RKO (cell line): ENCODE results near the gene ARHGAP23.
"Not testable (repeated sequence)": the region's sequence is repeated elsewhere in the genome, so short reads cannot be mapped to it uniquely, and the experiment has no call there.

Experiments used
- DNase-seq: peaks from one replicate; pipeline ENCODE4 v3.0.0-alpha.2; 2016; ENCODE audit warnings: low spot score

ARHGAP23 gene

DNA sequence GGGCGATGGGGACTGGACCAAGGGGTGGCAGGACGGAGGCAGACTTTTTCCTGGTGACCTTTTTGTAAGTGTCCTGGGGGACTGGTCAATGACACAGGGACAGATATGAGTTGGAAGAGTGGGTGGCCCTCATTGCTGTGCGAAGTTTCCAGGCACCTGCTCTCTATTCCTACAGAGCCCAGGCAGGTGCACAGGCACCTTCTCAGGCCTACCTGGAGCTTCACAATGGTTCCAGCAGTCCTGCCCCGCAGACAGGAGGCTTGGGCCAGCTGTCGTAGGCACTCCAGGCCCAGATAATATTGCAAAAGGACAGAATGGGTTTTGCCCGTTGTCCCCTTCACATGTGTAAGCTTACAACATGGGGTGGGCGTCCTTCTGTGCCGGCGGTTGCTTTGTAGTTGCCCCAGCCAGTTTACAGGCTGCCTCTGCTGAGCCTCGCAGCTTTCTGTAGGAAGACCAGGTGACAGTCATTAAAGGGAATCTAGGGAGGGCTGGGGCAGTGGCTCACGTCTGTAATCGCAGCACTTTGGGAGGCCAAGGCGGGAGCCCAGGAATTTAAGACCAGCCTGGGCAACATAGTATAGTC is 84.3 kb downstream of the ARHGAP23 start:
- no peak for DNase-seq

GRCh38 chr17:38526526-38526925 is 98.3 kb downstream of the ARHGAP23 start:
- DNase-seq = not testable (repeated sequence)

GRCh38 chr17:38528141-38528540 is 99.9 kb downstream of the ARHGAP23 start:
- DNase-seq = not testable (repeated sequence)

DNA sequence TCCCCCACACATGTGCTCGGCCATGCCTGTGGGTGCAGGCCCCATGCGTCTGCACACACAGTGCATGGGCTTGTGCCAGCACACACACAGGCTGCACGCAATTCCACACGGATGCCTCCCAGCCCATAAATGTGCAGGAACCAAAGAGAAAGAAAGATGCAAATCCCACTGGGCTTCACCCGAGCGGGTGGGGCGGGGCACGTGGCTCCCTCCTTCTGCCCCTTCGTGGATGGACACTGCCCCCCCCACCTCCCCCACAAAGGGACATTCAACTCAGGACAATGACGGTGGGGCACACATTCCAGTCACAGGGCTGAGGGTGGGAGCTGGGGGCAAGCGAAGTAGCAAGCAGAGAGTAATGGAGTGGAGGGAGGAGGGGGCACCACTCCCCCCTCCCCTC is 102.6 kb downstream of the ARHGAP23 start:
- DNase-seq = not testable (repeated sequence)

DNA sequence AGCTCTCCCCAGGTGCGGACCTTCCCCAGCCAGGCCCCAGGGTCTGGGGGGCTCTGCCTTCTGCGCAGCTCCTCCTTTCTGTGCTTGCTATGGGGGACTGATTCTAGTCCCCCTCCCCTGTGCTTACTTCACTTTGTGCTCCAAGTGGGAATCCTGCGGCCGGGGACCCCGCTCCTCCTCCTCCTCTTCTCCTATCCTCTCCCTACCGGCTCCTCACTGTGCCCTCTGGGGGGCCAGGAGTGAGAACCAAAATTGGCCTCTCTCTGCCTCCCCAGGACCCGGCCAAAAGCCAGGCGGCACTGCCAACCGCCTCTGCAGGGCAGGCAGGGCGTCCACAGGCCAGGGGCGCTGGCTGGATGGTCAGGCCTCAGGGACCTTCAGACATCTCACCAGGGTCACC is 103.5 kb downstream of the ARHGAP23 start:
- not testable (repeated sequence) for DNase-seq

GRCh38 chr17:38532451-38532850 is 104.2 kb downstream of the ARHGAP23 start:
- DNase-seq = no peak

GRCh38 chr17:38533241-38533640 is 105.0 kb downstream of the ARHGAP23 start:
- no peak for DNase-seq

- no peak for DNase-seq
These were observed 105.7 kb downstream of the ARHGAP23 start for GRCh38 chr17:38533866-38534497.

DNA sequence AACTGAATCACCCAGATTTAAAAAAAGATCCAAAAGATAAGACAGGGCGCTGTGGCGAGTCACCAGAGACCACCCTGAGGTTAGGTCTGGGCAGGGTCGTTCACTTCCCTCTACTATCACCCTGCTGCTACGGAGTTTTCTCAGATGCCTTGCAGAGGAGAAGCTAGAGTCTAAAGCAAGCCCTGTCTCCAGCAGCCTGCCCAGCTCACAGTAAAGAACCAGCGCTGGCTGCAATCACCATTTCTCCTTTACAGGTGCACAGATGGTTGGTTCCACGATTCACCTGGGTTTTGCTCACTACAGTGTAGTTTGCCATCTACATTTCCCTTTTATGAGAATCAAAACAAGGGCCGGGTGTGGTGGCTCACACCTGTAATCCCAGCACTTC is 106.2 kb downstream of the ARHGAP23 start:
- DNase-seq = no peak

DNA sequence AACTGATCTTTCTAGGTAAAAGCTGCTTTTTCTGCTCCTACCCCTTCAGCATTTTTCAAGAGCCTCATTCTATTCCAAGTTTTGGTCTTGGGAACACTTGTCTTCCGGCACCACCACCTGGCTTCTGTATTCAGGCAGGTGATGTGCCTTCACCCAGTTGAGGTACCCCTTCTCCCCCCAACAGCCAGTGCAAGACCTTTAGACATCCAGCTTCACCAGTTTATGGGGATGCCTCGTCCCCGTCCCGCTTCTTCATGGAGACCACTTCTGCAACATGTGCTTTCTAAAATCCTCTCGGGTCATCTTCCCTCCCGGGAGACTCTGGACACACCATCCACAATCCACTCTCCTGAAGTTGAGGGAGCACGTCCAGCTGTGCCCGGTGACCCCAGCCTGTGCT is 107.6 kb downstream of the ARHGAP23 start:
- DNase-seq = no peak

GRCh38 chr17:38536661-38537060 is 108.4 kb downstream of the ARHGAP23 start:
- no peak for DNase-seq

GRCh38 chr17:38538906-38539305 is 110.6 kb downstream of the ARHGAP23 start:
- DNase-seq = no peak

DNA sequence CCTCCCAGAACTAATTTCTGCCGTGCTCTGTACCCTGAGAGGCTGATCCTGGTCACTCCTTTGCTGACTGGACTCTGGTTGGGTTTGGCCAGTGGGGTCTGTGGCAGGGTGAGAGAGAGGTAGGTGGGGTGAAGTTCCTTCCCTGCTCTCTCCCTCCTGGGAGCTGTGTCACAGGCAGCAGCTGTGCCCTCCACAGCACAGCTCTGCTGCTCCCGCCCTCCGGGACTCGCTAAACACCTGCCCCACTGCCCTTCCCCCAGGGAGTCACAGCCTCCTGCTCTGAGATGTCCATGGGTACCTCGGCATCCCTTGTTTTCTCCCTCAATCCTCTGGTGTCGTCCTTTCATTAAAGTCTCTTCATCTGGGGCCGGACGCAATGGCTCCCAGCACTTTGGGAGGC is 111.1 kb downstream of the ARHGAP23 start:
- no peak for DNase-seq

DNA sequence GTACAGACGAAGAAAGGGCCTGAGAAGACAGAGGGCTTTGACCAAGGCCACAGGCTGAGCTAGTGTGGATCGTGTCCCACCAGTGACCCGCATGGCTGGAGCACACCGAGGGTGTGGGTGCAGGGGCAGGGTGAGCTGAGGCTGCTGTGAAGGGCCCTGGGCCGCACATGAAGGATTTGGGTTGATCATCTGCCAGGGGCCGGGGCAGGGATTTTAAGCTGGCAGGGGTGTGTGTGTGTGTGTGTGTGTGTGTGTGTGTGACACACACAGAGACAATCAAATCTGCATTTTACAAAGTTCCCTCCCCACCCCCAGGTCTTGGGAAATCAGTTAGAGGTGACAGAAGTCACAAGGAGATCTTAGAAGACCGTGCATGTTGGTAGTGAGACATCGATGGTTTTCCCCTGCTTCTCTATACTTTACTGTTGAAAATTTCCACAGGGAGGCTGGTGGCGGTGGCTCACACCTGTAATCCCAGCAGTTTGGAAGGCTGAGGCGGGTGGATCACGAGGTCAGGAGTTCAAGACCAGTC is 112.3 kb downstream of the ARHGAP23 start:
- no peak for DNase-seq

DNA sequence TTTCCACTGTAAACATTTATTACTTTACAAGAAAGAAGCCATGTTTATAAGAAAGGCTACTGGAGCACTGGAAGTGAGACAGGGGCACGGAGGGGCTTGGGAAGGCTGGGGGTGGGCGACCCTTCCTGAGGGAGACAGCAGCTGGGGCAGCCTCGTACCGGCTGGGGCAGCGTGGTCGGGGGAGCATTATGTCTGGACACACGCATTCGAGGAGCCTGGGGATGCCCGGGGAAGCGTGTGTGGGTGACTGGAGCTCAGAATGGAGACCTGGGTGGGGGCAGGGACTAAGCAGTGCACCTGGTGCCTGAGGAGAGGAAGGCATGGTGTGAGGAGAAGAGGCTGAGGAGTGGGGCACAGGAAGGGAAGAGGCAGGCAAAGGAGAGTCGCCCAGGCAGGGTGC is 113.0 kb downstream of the ARHGAP23 start:
- DNase-seq = no peak

GRCh38 chr17:38542286-38542685 is 114.0 kb downstream of the ARHGAP23 start:
- no peak for DNase-seq

DNA sequence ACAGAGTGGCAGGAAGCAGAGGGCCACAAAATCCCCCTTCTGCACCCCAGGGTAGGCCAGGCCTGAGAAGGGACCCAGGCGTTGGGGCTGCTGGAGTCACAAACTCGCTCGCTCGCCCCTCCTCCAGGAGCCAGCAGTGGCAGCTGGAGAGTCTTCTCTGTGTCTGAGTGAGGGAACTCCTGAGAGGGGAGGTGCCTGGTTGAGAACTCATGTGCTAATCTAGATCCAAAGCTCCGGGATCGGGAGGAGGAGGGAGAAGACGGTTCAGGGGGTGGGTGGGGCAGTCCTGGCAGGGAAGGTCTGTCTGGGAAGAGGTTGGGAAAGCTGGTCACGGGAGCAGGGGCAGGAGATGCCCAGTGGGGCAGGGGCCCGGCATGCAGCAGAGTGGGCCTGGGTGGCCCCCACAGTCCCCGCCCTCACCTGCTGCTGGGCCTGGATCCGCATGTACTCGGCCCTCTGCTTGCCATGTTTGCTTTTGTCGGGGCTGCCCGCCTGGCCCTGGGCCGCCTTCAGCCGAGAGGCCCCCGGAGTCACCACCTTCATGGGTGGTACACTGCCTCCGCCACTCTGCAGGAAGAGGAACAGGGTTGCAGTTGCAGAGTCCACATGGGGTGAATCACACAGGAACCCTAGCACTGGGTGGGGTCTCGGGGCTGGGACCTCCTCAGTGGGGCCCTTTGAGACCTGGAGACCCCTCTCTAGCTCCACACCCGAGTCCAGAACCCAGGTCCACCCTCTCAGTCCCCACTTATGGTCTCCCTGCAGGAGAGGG is 115.3 kb downstream of the ARHGAP23 start:
- DNase-seq = no peak

DNA sequence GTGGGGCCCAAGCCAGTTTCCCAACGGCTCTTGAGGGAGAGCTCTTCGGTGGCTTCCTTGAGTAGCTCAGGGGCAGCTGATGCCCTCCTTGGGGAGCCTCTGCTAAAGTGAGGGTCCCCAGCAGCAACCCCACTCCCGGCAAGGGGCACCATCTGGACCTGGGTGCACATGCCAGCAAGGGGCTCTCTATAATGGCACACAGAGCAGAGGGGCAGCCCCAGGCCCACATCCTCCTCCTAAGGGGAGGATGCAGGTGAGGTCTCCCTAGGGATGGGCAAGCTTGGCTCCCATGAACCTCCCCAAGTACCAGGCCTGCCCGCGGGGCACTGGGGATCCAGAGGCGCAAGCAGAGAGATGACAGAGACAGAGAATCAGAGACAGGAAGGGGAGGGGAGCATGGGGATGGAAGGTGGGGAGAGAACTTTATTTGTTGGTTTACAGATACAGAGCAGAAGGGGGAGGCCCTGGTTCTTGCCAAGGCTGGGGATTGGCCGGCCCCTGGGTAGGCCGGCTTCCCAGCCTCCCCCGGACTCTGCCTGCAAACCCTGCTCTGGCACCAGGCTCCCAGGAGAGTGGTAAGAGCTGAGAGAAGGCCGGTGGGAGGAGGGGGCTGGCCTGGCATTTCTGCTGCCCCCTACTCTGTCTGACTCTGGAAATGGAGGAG is 116.0 kb downstream of the ARHGAP23 start:
- DNase-seq = no peak

DNA sequence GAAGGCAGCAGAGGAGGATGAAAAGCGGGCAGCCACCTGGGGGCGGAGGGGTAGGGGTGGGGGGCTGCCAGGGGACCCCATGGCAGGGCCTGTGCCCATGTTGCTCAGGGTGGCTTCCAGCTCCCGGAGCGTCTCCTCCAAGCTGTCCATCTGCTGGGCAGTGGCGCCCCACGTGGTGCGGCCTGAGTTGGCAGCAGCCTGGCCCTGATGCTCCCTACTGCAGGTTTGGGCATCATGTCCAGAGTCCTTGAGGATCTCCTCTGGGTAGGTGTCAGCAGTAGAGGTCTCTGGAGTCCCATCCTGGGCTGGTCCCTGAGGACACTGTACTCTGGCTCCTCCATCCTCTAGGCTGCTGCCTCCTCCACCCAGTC is 116.6 kb downstream of the ARHGAP23 start:
- no peak for DNase-seq

- DNase-seq = no peak
These were observed 117.4 kb downstream of the ARHGAP23 start for GRCh38 chr17:38545531-38546225.

DNA sequence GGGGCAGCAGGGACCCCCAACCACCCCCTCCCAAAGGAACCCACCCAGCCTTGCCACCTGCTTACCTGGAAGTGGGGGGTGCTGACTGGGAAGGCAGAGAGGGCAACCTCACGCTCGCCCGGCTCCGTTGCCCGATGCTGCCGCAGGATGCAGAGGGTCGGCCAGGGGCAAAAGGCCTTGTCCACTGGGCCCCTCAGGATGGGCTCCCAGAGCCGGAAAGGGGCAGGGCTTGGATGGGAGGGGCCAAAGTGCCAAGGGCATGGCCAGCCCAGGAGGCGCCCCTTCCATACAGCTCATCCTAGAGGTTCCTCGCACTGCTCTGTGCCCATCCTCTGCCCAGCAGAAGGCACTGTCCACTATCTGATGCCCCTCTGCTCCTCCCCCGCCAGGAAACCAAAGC is 118.1 kb downstream of the ARHGAP23 start:
- DNase-seq = no peak

DNA sequence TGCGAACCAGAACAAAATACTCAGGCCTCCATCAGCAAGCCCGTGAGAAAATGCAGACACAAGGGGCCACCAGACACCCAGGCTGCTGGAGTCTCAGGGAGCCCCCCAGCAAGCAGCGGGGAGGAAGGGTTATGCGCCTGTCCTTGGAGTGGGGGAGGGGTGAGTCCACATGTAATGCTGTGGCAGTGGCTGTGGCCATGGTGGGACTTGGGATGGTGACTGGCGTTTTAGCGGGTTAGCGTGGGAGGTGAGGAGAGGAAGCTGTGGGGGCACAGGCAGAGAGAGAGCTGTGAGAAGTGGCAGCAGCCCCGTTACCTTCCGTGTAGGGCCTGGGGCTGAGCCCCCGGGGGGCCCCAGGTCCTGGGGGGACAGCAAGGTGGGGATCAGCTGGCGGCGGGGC is 119.2 kb downstream of the ARHGAP23 start:
- DNase-seq = no peak
